ENCODE data around the gene LZTR1. TPM values are rescaled to one million over a fixed set of nuclear protein-coding genes. Genes with fewer than 3 reads are reported as not detected.

LZTR1 gene
- total RNA-seq, 1 donor from 2014 or later: 51.6 TPM

DNA sequence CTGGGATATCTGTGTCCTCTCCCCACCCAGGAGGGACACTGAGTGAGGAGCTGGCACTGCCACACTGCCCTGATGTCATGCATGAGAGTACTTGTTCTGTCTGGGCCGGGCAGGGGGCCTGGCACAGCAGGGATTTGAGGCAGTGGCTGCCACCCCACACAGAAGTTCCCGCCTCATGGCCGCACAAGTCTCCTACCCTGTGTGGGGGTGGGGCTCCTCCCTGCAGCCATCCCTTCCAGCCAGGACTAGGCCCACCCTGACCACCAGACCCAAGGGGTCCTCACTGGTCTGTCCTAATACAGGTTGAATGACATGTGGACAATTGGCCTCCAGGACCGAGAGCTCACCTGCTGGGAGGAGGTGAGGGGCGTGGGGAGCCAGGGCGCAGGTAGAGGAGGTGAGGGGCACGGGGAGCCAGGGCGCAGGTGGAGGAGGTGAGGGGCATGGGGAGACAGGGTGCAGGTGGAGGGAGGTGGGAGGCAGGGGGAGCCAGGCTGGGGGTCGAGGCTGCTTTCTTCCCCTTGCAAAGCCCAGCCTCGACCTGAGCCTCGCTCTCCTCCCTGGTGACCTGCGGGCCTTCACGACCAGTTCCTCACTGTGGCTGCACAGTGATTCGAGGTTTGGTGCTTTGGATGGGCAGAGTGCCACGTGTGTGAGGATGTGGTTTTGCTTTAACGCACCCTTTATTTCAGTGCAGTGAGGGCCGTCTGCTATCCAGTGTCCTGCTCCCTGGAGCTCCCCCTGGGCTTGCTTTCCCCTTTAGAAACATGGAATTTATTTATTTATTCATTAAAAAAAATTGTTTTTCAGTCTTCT lies 7.4 kb downstream of the LZTR1 start:
- no peak for DNase-seq
- peaks cover 83% of the 10 kb centered on the region for H3K36me3 ChIP-seq
- TF ChIP-seq, protein P1, sequence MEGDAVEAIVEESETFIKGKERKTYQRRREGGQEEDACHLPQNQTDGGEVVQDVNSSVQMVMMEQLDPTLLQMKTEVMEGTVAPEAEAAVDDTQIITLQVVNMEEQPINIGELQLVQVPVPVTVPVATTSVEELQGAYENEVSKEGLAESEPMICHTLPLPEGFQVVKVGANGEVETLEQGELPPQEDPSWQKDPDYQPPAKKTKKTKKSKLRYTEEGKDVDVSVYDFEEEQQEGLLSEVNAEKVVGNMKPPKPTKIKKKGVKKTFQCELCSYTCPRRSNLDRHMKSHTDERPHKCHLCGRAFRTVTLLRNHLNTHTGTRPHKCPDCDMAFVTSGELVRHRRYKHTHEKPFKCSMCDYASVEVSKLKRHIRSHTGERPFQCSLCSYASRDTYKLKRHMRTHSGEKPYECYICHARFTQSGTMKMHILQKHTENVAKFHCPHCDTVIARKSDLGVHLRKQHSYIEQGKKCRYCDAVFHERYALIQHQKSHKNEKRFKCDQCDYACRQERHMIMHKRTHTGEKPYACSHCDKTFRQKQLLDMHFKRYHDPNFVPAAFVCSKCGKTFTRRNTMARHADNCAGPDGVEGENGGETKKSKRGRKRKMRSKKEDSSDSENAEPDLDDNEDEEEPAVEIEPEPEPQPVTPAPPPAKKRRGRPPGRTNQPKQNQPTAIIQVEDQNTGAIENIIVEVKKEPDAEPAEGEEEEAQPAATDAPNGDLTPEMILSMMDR (IDR thresholded peaks at IDR 0.05): no peak
- no peaks in the 10 kb centered on the region for H3K4me1 ChIP-seq
- intact Hi-C loops (cut with DNase I): no loop called here
- H3K9me3 ChIP-seq: no peaks in the 10 kb centered on the region
- H3K4me3 ChIP-seq: no peak overlapping the region
- H3K27me3 ChIP-seq (ENCODE audit: low read depth): no peaks in the 10 kb centered on the region
- no peak for ATAC-seq
- no peak overlapping the region for H3K27ac ChIP-seq

DNA sequence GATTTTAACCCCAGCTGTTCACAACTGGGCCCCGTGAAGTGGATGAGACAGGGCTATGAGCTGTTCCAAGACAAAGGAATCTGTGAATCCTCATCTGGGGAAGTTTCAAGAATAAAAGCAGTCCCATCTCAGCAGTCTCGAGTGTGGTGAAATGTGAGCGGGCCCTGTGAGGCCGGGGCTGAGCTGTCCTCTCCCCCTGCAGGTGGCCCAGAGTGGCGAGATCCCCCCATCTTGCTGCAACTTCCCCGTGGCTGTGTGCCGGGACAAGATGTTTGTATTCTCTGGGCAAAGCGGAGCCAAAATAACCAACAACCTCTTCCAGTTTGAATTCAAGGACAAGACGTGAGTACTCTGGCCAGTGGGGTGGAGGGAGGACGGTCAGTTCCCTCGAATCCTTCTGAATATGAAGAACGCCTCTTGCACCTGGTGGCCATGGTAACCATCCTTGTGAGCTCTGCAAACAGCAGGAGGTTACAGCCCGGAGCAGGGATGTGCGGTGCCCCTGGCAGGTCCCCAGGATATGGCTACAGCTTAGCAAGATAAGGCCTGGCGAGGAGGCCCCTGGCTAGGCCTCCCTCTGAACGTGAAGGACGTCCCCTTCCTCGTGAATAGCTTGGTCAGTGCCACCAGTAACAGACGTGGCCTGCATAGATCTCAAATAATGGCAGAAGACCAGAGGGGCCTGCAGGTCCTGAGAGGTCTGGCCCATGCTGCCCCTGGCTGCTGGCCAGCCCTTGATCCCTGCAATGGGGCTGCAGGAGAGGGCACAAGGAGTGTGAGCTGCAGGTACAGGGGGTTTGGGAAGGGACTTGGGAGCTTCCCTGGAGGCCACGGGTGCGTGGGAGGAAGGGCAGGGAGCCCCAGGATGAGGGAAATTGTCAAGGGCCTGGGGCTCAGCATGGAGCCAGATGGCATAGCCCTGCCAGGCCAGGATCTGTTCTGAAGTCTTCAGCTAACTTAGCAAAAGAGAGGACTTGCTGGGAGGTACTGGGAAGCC lies 8.4 kb downstream of the LZTR1 start:
- no peaks in the 10 kb centered on the region for H3K27me3 ChIP-seq (ENCODE audit: low read depth)
- H3K4me3 ChIP-seq: no peak overlapping the region
- TF ChIP-seq, protein P1 (IDR thresholded peaks at IDR 0.05): no peak
- H3K4me1 ChIP-seq: no peaks in the 10 kb centered on the region
- H3K9me3 ChIP-seq: no peaks in the 10 kb centered on the region
- no peak overlapping the region for H3K27ac ChIP-seq
- no peak for DNase-seq
- intact Hi-C loops (cut with DNase I): no loop called here
- no peak for ATAC-seq
- H3K36me3 ChIP-seq: peaks cover 90% of the 10 kb centered on the region

DNA sequence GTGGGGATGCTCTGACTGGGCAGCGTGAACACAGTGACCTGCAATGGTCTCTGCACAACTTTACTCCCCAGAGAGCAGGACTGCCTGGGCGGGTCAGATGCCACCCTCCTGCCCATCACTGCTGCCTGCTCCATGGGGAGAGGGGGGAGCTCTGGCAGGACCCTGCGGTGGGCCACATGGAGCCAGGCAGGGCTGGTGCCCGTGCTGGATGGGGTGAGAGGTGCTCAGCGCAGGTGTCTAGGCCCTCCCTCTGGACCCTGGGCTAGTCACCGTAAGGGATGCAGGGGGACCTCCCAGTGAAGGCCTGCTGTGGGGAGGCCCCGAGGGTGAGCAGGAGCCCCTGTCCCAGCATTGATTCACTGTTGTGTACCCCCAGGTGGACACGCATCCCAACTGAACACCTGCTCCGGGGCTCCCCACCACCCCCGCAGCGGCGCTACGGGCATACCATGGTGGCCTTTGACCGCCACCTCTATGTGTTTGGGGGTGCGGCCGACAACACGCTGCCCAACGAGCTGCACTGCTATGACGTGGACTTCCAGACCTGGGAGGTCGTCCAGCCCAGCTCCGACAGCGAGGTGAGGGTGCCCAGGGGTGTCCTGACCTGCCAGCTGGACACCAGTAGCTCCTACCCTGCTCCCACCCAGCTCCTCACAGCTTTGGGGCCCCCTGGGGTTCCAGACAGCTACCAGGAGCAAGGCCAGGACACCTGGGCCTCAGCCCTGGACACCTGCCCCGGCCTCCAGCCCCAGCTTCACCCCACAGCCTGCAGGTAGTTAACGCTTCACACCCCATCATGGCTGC lies 9.4 kb downstream of the LZTR1 start:
- Histone ChIP-seq H3K27me3 (ENCODE audit: low read depth) (no peaks in the 10 kb centered on the region), H3K9me3 (no peaks in the 10 kb centered on the region), H3K27ac (no peak overlapping the region), H3K4me1 (no peaks in the 10 kb centered on the region), H3K36me3 (peaks cover 90% of the 10 kb centered on the region), H3K4me3 (no peak overlapping the region)
- TF ChIP-seq, protein P1 (IDR thresholded peaks at IDR 0.05): no peak
- ATAC-seq (no peak), DNase-seq (no peak)
- intact Hi-C loops (cut with DNase I): no loop called here

DNA sequence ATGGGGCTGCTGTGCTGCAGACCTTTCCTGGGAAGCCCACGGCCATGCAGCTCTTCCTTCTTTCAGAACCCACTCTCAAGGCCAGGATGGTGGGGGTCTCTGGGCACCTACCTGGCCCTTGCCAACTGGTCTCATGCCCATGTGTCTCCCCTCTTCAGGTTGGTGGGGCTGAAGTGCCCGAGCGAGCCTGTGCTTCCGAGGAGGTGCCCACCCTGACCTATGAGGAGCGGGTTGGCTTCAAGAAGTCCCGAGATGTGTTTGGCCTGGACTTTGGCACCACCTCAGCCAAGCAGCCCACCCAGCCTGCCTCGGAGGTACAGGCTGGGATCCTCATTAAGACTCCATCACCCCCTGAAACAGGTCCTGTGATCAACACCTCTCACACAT lies 10.0 kb downstream of the LZTR1 start:
- Histone ChIP-seq H3K4me3 (no peak overlapping the region), H3K27ac (no peak overlapping the region), H3K4me1 (no peaks in the 10 kb centered on the region), H3K9me3 (no peaks in the 10 kb centered on the region), H3K27me3 (ENCODE audit: low read depth) (no peaks in the 10 kb centered on the region), H3K36me3 (peaks cover 90% of the 10 kb centered on the region)
- DNase-seq (no peak), ATAC-seq (no peak)
- intact Hi-C loops (cut with DNase I): no loop called here
- TF ChIP-seq, protein P1 (IDR thresholded peaks at IDR 0.05): no peak
